Muscle layer of duodenum (tissue), 2 donors: ENCODE data around the gene ADAT3.

Experiments
- H3K27ac ChIP-seq: one replicate; pipeline ENCODE4 v1.7.0; 2013; ENCODE audit warnings: mild to moderate bottlenecking, low read length
- H3K27me3 ChIP-seq: one replicate; pipeline ENCODE4 v1.7.0; 2013; ENCODE audit warnings: low read depth, mild to moderate bottlenecking, control low read depth, low read length
- H3K36me3 ChIP-seq, 2 donors: one replicate each; pipeline ENCODE4 v1.7.0; 2013; ENCODE audit warnings: low read length in 2 of 2, control low read depth in 1 of 2, mild to moderate bottlenecking in 1 of 2; ENCODE audit not compliant: insufficient read depth in 2 of 2, control insufficient read depth in 1 of 2
- H3K4me1 ChIP-seq, 2 donors: one replicate each; pipeline ENCODE4 v1.7.0; 2013; ENCODE audit warnings: low read length in 2 of 2, mild to moderate bottlenecking in 2 of 2, control low read depth in 1 of 2, moderate library complexity in 1 of 2; ENCODE audit not compliant: insufficient read depth in 2 of 2, control insufficient read depth in 1 of 2
- H3K4me3 ChIP-seq, 2 donors: one replicate each; pipeline ENCODE4 v1.7.0; 2013; ENCODE audit warnings: low read length in 2 of 2, low read depth in 1 of 2, mild to moderate bottlenecking in 1 of 2
- H3K9me3 ChIP-seq, 2 donors: one replicate each; pipeline ENCODE4 v1.7.0; 2013; ENCODE audit warnings: low read length in 2 of 2, control low read depth in 1 of 2, mild to moderate bottlenecking in 1 of 2; ENCODE audit not compliant: control insufficient read depth in 1 of 2
- donor health status: healthy.

ADAT3 gene

GRCh38 chr19:1861599-1862031 lies 43.6 kb upstream of the ADAT3 start:
- Histone ChIP-seq H3K4me3 (peak overlapping the region; percentile 63 to 77), H3K27ac (peak overlapping the region; percentile 56), H3K27me3 (no peaks in the 10 kb centered on the region), H3K36me3 (no peaks in the 10 kb centered on the region), H3K4me1 (peaks cover 7 to 61% of the 10 kb centered on the region in 2 donors), H3K9me3 (no peaks in the 10 kb centered on the region)

DNA sequence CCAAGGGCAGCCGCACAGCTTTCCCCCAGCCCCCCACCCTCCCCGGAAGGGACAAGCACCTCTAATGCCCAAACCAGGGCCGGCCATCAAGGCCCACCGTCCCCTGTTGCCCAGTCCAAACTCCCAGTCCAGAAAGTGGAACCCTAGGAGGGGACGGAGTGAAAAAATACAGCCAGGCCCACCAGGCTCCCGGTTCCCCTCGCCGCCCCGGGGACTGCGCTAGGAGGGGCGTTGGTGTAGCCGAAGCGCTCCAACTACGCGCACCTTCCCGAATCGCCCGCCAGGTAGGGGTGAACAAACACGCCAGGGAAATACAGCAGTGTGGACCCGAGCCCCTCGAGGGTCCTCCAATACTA lies 43.2 kb upstream of the ADAT3 start:
- H3K27me3 ChIP-seq, result no peaks in the 10 kb centered on the region
- H3K4me1 ChIP-seq, result peaks cover 7 to 57% of the 10 kb centered on the region in 2 donors
- no peaks in the 10 kb centered on the region for H3K9me3 ChIP-seq
- H3K36me3 ChIP-seq, result no peaks in the 10 kb centered on the region
- peak overlapping the region; percentile 31 for H3K27ac ChIP-seq
- H3K4me3 ChIP-seq, result peak overlapping the region; percentile 63 to 77

DNA sequence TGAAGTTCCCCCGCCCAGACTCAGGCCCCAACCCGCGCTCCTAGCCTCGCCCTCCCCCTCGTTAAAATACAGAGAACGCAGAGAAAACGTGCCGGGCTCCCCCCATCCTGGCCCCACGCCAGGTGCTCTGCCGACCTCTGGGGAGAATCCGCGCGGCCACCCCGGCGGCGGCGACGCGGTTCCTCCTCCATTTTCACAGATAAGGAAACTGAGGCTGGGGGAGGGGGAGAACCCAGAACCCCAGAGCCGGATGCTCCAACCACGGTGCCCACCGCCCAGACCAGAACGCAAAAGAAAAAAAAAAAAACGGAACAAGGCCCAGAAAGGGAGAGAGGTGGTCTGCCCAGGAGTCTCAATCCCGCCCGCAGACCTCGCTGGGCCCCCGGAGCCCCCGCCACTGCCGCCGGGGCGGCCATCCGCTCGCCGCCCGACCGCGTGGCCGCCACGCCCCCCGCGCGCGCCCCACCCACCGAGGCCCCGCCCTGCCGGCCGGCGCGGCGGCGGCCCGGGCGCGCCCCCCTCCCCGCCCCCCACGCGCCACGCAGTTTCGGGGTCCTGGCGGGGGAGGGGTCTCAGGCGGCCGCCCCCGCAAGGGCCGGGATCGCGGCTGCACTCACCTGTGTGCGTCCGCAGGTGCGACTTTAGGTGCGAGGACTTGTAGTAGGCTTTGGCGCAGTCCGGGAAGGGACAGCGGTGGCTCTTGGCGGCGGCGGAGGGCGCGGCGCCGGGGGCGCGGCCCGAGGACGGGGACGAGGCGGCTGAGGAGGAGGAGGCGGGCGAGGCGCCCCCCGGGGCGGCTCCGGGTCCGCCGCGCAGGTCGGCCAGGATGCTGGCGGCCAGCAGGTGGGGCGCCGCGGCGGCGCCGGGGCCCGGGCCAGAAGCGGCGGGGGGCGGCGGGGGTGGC lies 42.5 kb upstream of the ADAT3 start:
- H3K36me3 ChIP-seq, result no peaks in the 10 kb centered on the region
- H3K27me3 ChIP-seq, result no peaks in the 10 kb centered on the region
- no peaks in the 10 kb centered on the region for H3K9me3 ChIP-seq
- peaks cover 6 to 51% of the 10 kb centered on the region in 2 donors for H3K4me1 ChIP-seq
- H3K4me3 ChIP-seq, result peak overlapping the region; percentile 63 to 77
- H3K27ac ChIP-seq, result no peak overlapping the region

DNA sequence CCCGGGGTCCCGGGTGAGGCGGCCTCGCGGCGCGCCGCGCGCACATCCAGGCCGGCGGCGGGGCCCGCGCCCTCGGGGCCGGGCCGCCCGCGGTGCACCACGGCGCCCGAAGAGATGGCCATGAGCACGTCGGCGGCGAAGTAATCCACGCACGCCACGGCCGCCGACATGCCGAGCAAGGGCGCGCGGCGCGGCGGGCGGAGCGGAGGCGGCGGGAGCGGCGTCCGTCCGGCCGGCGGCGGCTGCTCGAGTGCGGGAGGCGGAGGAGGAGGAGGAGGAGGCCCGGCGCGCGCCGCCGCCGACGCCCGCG lies 41.9 kb upstream of the ADAT3 start, which contains the start of gene KLF16:
KLF16 (minus strand) TSS at position 252 of the 310 bp plus-strand sequence; CDS start at position 170, 82 bp downstream.
- Histone ChIP-seq H3K4me3 (peak within 1 kb of the TSS; percentile 66 to 78), H3K4me1 (peaks cover 3 to 45% of the 10 kb centered on the region in 2 donors), H3K27me3 (no peaks in the 10 kb centered on the region), H3K36me3 (no peaks in the 10 kb centered on the region), H3K9me3 (no peaks in the 10 kb centered on the region), H3K27ac (peak within 1 kb of the TSS; percentile 72)

GRCh38 chr19:1863638-1864479 lies 41.3 kb upstream of the ADAT3 start:
- no peaks in the 10 kb centered on the region for H3K27me3 ChIP-seq
- H3K4me1 ChIP-seq, result peaks cover 3 to 39% of the 10 kb centered on the region in 2 donors
- peak overlapping the region; percentile 72 for H3K27ac ChIP-seq
- no peaks in the 10 kb centered on the region for H3K36me3 ChIP-seq
- H3K4me3 ChIP-seq, result peak overlapping the region; percentile 66 to 78
- H3K9me3 ChIP-seq, result no peaks in the 10 kb centered on the region

GRCh38 chr19:1864480-1865171 lies 40.6 kb upstream of the ADAT3 start:
- no peaks in the 10 kb centered on the region for H3K36me3 ChIP-seq
- H3K4me1 ChIP-seq, result peaks cover 0 to 31% of the 10 kb centered on the region in 2 donors

GRCh38 chr19:1865172-1866010 lies 39.8 kb upstream of the ADAT3 start:
- Histone ChIP-seq H3K4me3 (peak overlapping the region in 1 of 2 donors; percentile 78), H3K27ac (peak overlapping the region; percentile 65), H3K36me3 (no peaks in the 10 kb centered on the region), H3K4me1 (peaks cover 0 to 24% of the 10 kb centered on the region in 2 donors), H3K9me3 (no peaks in the 10 kb centered on the region), H3K27me3 (no peaks in the 10 kb centered on the region)

More at GRCh38 chr19:1864480-1865171, 40.6 kb upstream of the ADAT3 start:
- Histone ChIP-seq H3K9me3 (no peaks in the 10 kb centered on the region), H3K27me3 (no peaks in the 10 kb centered on the region), H3K27ac (peak overlapping the region; percentile 72), H3K4me3 (peak overlapping the region; percentile 66 to 78)

GRCh38 chr19:1866693-1867348 lies 38.4 kb upstream of the ADAT3 start:
- peaks cover 0 to 4% of the 10 kb centered on the region in 2 donors for H3K36me3 ChIP-seq
- peaks cover 0 to 9% of the 10 kb centered on the region in 2 donors for H3K4me1 ChIP-seq
- H3K27ac ChIP-seq, result no peak overlapping the region
- no peaks in the 10 kb centered on the region for H3K9me3 ChIP-seq
- H3K27me3 ChIP-seq, result no peaks in the 10 kb centered on the region
- H3K4me3 ChIP-seq, result no peak overlapping the region

DNA sequence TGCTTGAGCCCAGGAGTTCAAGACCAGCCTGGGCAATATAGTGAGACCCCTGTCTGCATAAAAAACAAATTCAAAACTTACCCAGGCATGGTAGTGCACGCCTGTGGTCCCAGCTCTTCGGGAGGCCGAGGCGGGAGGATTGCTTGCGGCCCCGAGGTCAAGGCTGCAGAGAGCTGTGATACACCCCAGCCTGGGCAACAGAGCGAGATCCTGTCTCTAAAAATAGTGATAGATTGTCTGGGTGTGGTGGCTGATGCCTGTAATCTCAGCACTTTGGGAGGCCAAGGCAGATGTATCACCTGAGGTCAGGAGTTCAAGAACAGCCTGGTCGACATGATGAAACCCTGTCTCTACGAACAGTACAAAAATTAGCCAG lies 37.9 kb upstream of the ADAT3 start:
- Histone ChIP-seq H3K4me1 (peaks cover 0 to 7% of the 10 kb centered on the region in 2 donors), H3K27ac (no peak overlapping the region), H3K36me3 (peaks cover 0 to 4% of the 10 kb centered on the region in 2 donors), H3K4me3 (no peak overlapping the region), H3K27me3 (no peaks in the 10 kb centered on the region), H3K9me3 (no peaks in the 10 kb centered on the region)

- H3K27me3 ChIP-seq, result no peaks in the 10 kb centered on the region
- H3K4me1 ChIP-seq, result peaks cover 1 to 22% of the 10 kb centered on the region in 2 donors
- H3K27ac ChIP-seq, result no peak overlapping the region
- H3K36me3 ChIP-seq, result peaks cover 0 to 4% of the 10 kb centered on the region in 2 donors
- no peaks in the 10 kb centered on the region for H3K9me3 ChIP-seq
- no peak overlapping the region for H3K4me3 ChIP-seq
Measured at GRCh38 chr19:1868971-1869370, 36.2 kb upstream of the ADAT3 start.
